ENCODE measurements around the gene MYO15B. TPM values are rescaled to one million over a fixed set of nuclear protein-coding genes. Genes with fewer than 3 reads are reported as not detected.

The MYO15B gene
- total and polyA plus RNA-seq, 2 of the 13 experiments (the other 11 are each of a cell fraction or from before 2014, with no cell fraction given) = 2.8 to 8.1 TPM

DNA sequence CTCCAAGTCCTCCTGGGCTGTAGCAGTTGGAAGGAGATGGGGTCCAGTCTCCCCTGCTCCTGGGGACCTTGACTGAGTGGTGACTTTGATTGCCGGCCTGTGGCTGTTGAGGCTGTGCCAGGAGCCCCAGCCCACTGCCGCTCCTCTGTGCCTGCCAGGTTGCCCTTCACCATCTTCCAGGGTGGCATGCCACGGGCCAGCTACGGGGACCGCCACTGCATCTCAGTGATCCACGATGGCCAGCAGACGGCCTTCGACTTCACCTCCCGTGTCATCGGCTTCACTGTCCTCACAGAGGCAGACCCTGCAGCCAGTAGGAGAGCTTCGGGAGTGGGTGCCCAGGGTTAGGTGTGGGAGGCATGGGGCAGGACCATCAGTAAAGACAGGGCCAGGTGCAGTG, 23.4 kb upstream of the MYO15B start:
- FAIRE-seq = no peak

GRCh38 chr17:75565066-75565465, 22.5 kb upstream of the MYO15B start:
- H3K4me2 ChIP-seq (ENCODE audit: low read depth, low read length) = no peak overlapping the region
- no peak overlapping the region for H3K9ac ChIP-seq (ENCODE audit: insufficient read depth, low read depth, low read length)
- H3K27ac ChIP-seq (ENCODE audit: extremely low read length, insufficient read depth, low read length) = no peak overlapping the region
- TF ChIP-seq RORA (CRISPR knock-in tag; IDR thresholded peaks at IDR 0.05) = no peak
- no peak for TF ChIP-seq ZNF510 (CRISPR knock-in tag; IDR thresholded peaks at IDR 0.05; ENCODE audit: low read depth)
- TF ChIP-seq CBX5 (CRISPR knock-in tag; IDR thresholded peaks at IDR 0.05; ENCODE audit: borderline replicate concordance) = no peak
- TF ChIP-seq ZNF670 (CRISPR knock-in tag; IDR thresholded peaks at IDR 0.05; ENCODE audit: borderline replicate concordance) = no peak
- TF ChIP-seq ZNF616 (CRISPR knock-in tag; IDR thresholded peaks at IDR 0.05; ENCODE audit: low read depth) = no peak
- no peak for TF ChIP-seq ZNF572 (CRISPR knock-in tag; IDR thresholded peaks at IDR 0.05)
- TF ChIP-seq ZSCAN12 (CRISPR knock-in tag; IDR thresholded peaks at IDR 0.05) = no peak
- CTCF ChIA-PET (ENCODE audit: low intra/inter-chr PET ratio, low total read pairs) = no interaction called here
- POLR2A ChIA-PET = no interaction called here
- ATAC-seq (no peak), FAIRE-seq (no peak), DNase-seq (ENCODE audit: low spot score) (no peak)
- no peaks in the 10 kb centered on the region for H3K79me2 ChIP-seq (ENCODE audit: insufficient read depth, low read length)
- no TSS peak for BruUV-seq (replicated peaks)
- in situ Hi-C loops (cut with HindIII; ENCODE audit: extremely low pct_ligation_motif_present, low pct_unique_long_range_greater_than_20kb) (no loop called here), intact Hi-C loops (cut with micrococcal nuclease; ENCODE audit: unreplicated experiment) (no loop called here)
- no peaks in the 10 kb centered on the region for H4K20me1 ChIP-seq (ENCODE audit: insufficient read depth, low read length)
- peaks cover 21% of the 10 kb centered on the region for H3K4me1 ChIP-seq (ENCODE audit: insufficient read depth, low read length)
- WGBS (ENCODE audit: low lambda C conversion rate) = 94% methylated on average over 7 of the region's 7 CpGs
- peaks cover 32 to 46% of the 10 kb centered on the region in 2 experiments for H3K36me3 ChIP-seq (replicated peaks in 1 of 2; ENCODE audit: control insufficient read depth in 1 of 2, insufficient read depth in 2 of 2, low read length in 2 of 2)
- no peak overlapping the region for H3K4me3 ChIP-seq (replicated peaks in 1 of 3; ENCODE audit: insufficient read depth in 1 of 3, low read depth in 2 of 3, low read length in 3 of 3)
- no peak overlapping the region for H2AFZ ChIP-seq (ENCODE audit: low read length)
- H3K27me3 ChIP-seq (ENCODE audit: control insufficient read depth in 1 of 2, insufficient read depth in 2 of 2, low read length in 2 of 2) = no peaks in the 10 kb centered on the region
- H3K9me3 ChIP-seq (ENCODE audit: low read length) = no peaks in the 10 kb centered on the region

More for the DNA sequence above, 23.4 kb upstream of the MYO15B start:
- BruUV-seq (replicated peaks) = no TSS peak
- TF ChIP-seq ELF1 (CRISPR knock-in tag; IDR thresholded peaks at IDR 0.05) (no peak), AGO2 (optimal IDR thresholded peaks at IDR 0.05; ENCODE audit: low read depth, low read length) (peak; percentile 52)
- ChIA-PET POLR2A (no interaction called here), CTCF (ENCODE audit: low intra/inter-chr PET ratio, low total read pairs) (no interaction called here)
- Histone ChIP-seq H3K27me3 (ENCODE audit: control insufficient read depth in 1 of 2, insufficient read depth in 2 of 2, low read length in 2 of 2) (no peaks in the 10 kb centered on the region), H2AFZ (ENCODE audit: low read length) (no peak overlapping the region), H3K4me3 (replicated peaks in 1 of 3; ENCODE audit: insufficient read depth in 1 of 3, low read depth in 2 of 3, low read length in 3 of 3) (no peak overlapping the region), H3K79me2 (ENCODE audit: insufficient read depth, low read length) (no peaks in the 10 kb centered on the region), H3K9me3 (ENCODE audit: low read length) (no peaks in the 10 kb centered on the region), H4K20me1 (ENCODE audit: insufficient read depth, low read length) (no peaks in the 10 kb centered on the region), H3K4me2 (ENCODE audit: low read depth, low read length) (no peak overlapping the region), H3K9ac (ENCODE audit: insufficient read depth, low read depth, low read length) (no peak overlapping the region), H3K4me1 (ENCODE audit: insufficient read depth, low read length) (peaks cover 30% of the 10 kb centered on the region), H3K27ac (ENCODE audit: extremely low read length, insufficient read depth, low read length) (no peak overlapping the region), H3K36me3 (replicated peaks in 1 of 2; ENCODE audit: control insufficient read depth in 1 of 2, insufficient read depth in 2 of 2, low read length in 2 of 2) (peaks cover 32 to 51% of the 10 kb centered on the region in 2 experiments)
- no peak for DNase-seq (ENCODE audit: low spot score)
- intact Hi-C loops (cut with micrococcal nuclease; ENCODE audit: unreplicated experiment) (no loop called here), in situ Hi-C loops (cut with HindIII; ENCODE audit: extremely low pct_ligation_motif_present, low pct_unique_long_range_greater_than_20kb) (no loop called here)
- WGBS (ENCODE audit: low lambda C conversion rate) = 100% methylated on average over 11 of the region's 11 CpGs
- ATAC-seq = no peak

Data from HepG2 (cell line).